Breast epithelium (tissue), 4 donors: Measurements from ENCODE around the gene TMSB4X. TPM values are rescaled to one million over a fixed set of nuclear protein-coding genes. Genes with fewer than 3 reads are reported as not detected.
"Not testable (repeated sequence)": the region's sequence is repeated elsewhere in the genome, so short reads cannot be mapped to it uniquely, and the experiment has no call there.

Experiments
- DNase-seq, 2 donors: peaks; one replicate each; pipeline ENCODE4 v3.0.0-alpha.2; 2019; ENCODE audit warnings: low spot score in 2 of 2
- H3K27ac ChIP-seq, 2 donors: fragments of 200-600 bp; sonication (generic) in 1 of 2; one replicate each; pipeline ENCODE4 v1.5.1; 2016 to 2019; ENCODE audit warnings: mild to moderate bottlenecking in 1 of 2
- H3K27me3 ChIP-seq, 2 donors: fragments of 200-600 bp; sonication (generic) in 1 of 2; one replicate each; pipeline versions ENCODE4 v1.5.1 to v1.6.0; 2017 to 2019; ENCODE audit warnings: control low read depth in 1 of 2, mild to moderate bottlenecking in 1 of 2
- H3K36me3 ChIP-seq: fragments of 200-600 bp; one replicate; pipeline ENCODE4 v1.5.1; 2019
- H3K4me1 ChIP-seq, 2 donors: fragments of 200-600 bp; sonication (generic); one replicate each; pipeline ENCODE4 v1.5.1; 2016 to 2019; ENCODE audit warnings: control low read depth in 1 of 2
- H3K4me3 ChIP-seq, 3 donors: fragments of 200-600 bp; sonication (generic); 1 replicate in 2 of 3; 2 replicates in 1 of 3; pipeline ENCODE4 v1.5.1; 2016 to 2019; ENCODE audit warnings: mild to moderate bottlenecking in 3 of 3, moderate library complexity in 2 of 3
- H3K9me3 ChIP-seq, 2 donors: fragments of 200-600 bp; sonication (generic) in 1 of 2; one replicate each; pipeline ENCODE4 v1.5.1; 2016 to 2019; ENCODE audit warnings: control low read depth in 1 of 2
- POLR2A ChIP-seq: fragments of 450-650 bp; IDR thresholded peaks from one replicate; pipeline ENCODE4 v1.6.1; 2016; ENCODE audit warnings: antibody characterized with exemption, mild to moderate bottlenecking, moderate library complexity
- POLR2AphosphoS5 ChIP-seq, 3 donors: sonication (generic); formaldehyde crosslinking; IDR thresholded peaks; one replicate each; pipeline ENCODE4 v1.6.1; 2017; ENCODE audit warnings: antibody characterized with exemption in 3 of 3
- intact Hi-C: fragments of 100-400 bp; cut with DNase I; formaldehyde crosslinking; loops from one replicate; pipeline ENCODE4 v1.15.1; 2023; ENCODE audit warnings: low total_unique reads
- total RNA-seq, 3 donors: library from RNA; depleted of rRNA; stranded (reverse); fragments of >200 nt; gene quantifications; one replicate each; pipeline ENCODE4 v1.1.0, GENCODE V29; 2016
- TF ChIP-seq, protein P1 (sequence below), 3 donors: fragments of 450-650 bp; IDR thresholded peaks; one replicate each; pipeline ENCODE4 v1.5.1; 2016 to 2017; ENCODE audit warnings: antibody characterized with exemption in 3 of 3, mild to moderate bottlenecking in 3 of 3, moderate library complexity in 3 of 3

The TMSB4X gene
- total RNA-seq, 3 donors from 2014 or later, result 1,496 to 5,389 (median 3,453) TPM

DNA sequence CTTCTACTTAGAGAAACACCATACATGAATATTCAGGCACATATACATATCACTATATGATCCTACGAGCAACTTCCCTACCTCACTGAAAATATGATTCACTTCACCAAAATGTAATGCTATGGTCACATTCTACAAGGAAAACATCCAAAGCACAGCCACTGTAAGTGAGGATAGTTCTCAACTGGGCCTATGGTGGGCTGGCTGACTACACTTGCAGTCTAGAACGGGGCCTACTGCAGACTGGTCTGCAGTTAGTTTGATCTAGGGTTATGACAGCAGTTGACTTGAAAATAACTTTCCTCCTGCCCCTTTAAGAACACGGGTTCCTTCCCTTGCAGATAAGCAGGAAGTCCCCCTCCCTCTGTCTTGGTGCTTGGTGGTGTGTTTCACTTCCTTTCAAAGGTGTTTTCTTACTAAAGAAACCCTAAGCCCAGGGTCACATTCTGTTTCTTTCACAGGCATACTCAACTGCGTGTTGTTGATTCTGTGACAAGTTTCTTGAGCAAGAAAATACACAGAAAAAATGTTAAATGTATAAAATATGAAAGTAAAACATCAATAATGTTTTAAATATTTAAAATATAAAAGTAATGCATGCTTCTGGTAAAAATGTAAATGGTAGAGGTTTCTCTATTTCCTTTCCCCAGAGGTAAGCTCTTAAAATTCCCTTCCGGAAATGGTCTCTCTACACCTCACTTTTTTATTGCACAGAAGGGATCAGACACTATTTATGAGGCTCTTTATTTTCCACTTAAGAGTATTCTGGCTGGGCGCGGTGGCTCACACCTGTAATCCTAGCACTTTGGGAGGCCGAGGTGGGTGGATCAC, 18.0 kb upstream of the TMSB4X start:
- Histone ChIP-seq H3K27ac (peak overlapping the region in 1 of 2 donors; percentile 68), H3K9me3 (no peaks in the 10 kb centered on the region), H3K36me3 (no peaks in the 10 kb centered on the region), H3K4me1 (no peaks in the 10 kb centered on the region), H3K27me3 (peaks cover 0 to 10% of the 10 kb centered on the region in 2 donors), H3K4me3 (peak overlapping the region in 1 of 3 donors; percentile 19)
- intact Hi-C loops, result no loop called here
- DNase-seq, result no peak
- TF ChIP-seq POLR2A (no peak), POLR2AphosphoS5 (IDR thresholded peaks at IDR 0.05) (no peak)
- TF ChIP-seq, protein P1, sequence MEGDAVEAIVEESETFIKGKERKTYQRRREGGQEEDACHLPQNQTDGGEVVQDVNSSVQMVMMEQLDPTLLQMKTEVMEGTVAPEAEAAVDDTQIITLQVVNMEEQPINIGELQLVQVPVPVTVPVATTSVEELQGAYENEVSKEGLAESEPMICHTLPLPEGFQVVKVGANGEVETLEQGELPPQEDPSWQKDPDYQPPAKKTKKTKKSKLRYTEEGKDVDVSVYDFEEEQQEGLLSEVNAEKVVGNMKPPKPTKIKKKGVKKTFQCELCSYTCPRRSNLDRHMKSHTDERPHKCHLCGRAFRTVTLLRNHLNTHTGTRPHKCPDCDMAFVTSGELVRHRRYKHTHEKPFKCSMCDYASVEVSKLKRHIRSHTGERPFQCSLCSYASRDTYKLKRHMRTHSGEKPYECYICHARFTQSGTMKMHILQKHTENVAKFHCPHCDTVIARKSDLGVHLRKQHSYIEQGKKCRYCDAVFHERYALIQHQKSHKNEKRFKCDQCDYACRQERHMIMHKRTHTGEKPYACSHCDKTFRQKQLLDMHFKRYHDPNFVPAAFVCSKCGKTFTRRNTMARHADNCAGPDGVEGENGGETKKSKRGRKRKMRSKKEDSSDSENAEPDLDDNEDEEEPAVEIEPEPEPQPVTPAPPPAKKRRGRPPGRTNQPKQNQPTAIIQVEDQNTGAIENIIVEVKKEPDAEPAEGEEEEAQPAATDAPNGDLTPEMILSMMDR (IDR thresholded peaks at IDR 0.05), result no peak

- peaks cover 0 to 8% of the 10 kb centered on the region in 2 donors for H3K27me3 ChIP-seq
- H3K4me1 ChIP-seq, result no peaks in the 10 kb centered on the region
- H3K9me3 ChIP-seq, result no peaks in the 10 kb centered on the region
- no peaks in the 10 kb centered on the region for H3K36me3 ChIP-seq
- intact Hi-C loops, result no loop called here
- DNase-seq, result no peak
- no peak overlapping the region for H3K27ac ChIP-seq
- TF ChIP-seq POLR2AphosphoS5 (IDR thresholded peaks at IDR 0.05), result no peak
- TF ChIP-seq, protein P1 (IDR thresholded peaks at IDR 0.05), result no peak
- TF ChIP-seq POLR2A, result no peak
- H3K4me3 ChIP-seq, result no peak overlapping the region
These were observed 16.9 kb upstream of the TMSB4X start for GRCh38 chrX:12958059-12958458.

- intact Hi-C loops, result no loop called here
- Histone ChIP-seq H3K4me1 (no peaks in the 10 kb centered on the region), H3K4me3 (no peak overlapping the region), H3K9me3 (no peaks in the 10 kb centered on the region), H3K27ac (no peak overlapping the region), H3K36me3 (no peaks in the 10 kb centered on the region), H3K27me3 (peaks cover 0 to 4% of the 10 kb centered on the region in 2 donors)
- TF ChIP-seq, protein P1 (IDR thresholded peaks at IDR 0.05), result no peak
- no peak for TF ChIP-seq POLR2A
- no peak for TF ChIP-seq POLR2AphosphoS5 (IDR thresholded peaks at IDR 0.05)
- DNase-seq, result no peak
These were observed 16.4 kb upstream of the TMSB4X start for GRCh38 chrX:12958461-12958860.

DNA sequence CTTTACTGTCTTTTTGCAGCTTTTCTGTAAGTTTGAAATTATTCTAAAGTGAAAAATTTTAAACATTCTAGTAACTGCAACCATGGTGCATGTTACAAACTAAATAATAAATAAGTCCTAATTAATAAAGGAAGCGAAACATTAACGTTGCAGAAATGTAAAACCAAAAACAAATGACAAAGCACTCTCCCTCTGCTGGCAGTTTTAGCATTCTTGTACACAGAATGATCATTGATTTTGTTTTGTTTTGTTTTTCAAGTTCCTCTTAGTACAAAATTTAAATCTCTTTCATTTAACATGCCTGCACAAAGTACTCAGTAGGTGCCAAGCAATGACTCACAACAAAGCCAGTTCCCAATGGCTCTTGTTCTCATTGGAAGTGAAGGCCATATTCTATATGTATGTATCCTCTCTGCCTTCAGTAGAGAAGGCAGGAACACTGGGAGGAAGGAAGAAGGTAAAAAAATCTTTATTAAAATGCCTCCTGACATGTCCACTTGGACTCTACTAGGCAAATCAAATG, 13.7 kb upstream of the TMSB4X start:
- Histone ChIP-seq H3K27me3 (no peaks in the 10 kb centered on the region), H3K36me3 (no peaks in the 10 kb centered on the region), H3K4me1 (no peaks in the 10 kb centered on the region), H3K4me3 (no peak overlapping the region), H3K9me3 (no peaks in the 10 kb centered on the region), H3K27ac (no peak overlapping the region)
- intact Hi-C loops, result no loop called here
- DNase-seq, result no peak
- TF ChIP-seq, protein P1 (IDR thresholded peaks at IDR 0.05), result no peak
- TF ChIP-seq POLR2AphosphoS5 (IDR thresholded peaks at IDR 0.05) (no peak), POLR2A (no peak)

GRCh38 chrX:12962041-12962504, 12.8 kb upstream of the TMSB4X start:
- TF ChIP-seq, protein P1 (IDR thresholded peaks at IDR 0.05), result no peak
- no peak overlapping the region for H3K27ac ChIP-seq

GRCh38 chrX:12963210-12963850, 11.6 kb upstream of the TMSB4X start:
- H3K27me3 ChIP-seq, H3K27ac ChIP-seq, H3K9me3 ChIP-seq, intact Hi-C loops, H3K4me1 ChIP-seq, DNase-seq, H3K36me3 ChIP-seq, H3K4me3 ChIP-seq: not testable (repeated sequence)

More at GRCh38 chrX:12962041-12962504, 12.8 kb upstream of the TMSB4X start:
- no peak for DNase-seq
- H3K4me1 ChIP-seq, result no peaks in the 10 kb centered on the region
- H3K4me3 ChIP-seq, result no peak overlapping the region
- no peaks in the 10 kb centered on the region for H3K36me3 ChIP-seq
- no peaks in the 10 kb centered on the region for H3K9me3 ChIP-seq
- H3K27me3 ChIP-seq, result no peaks in the 10 kb centered on the region
- intact Hi-C loops, result no loop called here
